ENCODE data around the gene JPH4.

Gene JPH4

GRCh38 chr14:23579739-23580138 is 1.1 kb upstream of the JPH4 start:
- no peaks in the 10 kb centered on the region for H3K9me3 ChIP-seq (ENCODE audit: insufficient read depth, low read length, severe bottlenecking)
- no peak overlapping the region for H3K4me2 ChIP-seq (ENCODE audit: insufficient read depth, low read length)
- H3K27me3 ChIP-seq (ENCODE audit: insufficient read depth, low read length, poor library complexity), result peaks cover 6% of the 10 kb centered on the region
- no peak overlapping the region for H3K4me3 ChIP-seq (ENCODE audit: low read depth in 1 of 2, low read length in 2 of 2)
- no peak overlapping the region for H3K27ac ChIP-seq (ENCODE audit: low read length)
- TF ChIP-seq EZH2 (IDR thresholded peaks at IDR 0.05; ENCODE audit: borderline replicate concordance, low read depth, low read length, severe bottlenecking), result no peak
- TF ChIP-seq, protein P1, sequence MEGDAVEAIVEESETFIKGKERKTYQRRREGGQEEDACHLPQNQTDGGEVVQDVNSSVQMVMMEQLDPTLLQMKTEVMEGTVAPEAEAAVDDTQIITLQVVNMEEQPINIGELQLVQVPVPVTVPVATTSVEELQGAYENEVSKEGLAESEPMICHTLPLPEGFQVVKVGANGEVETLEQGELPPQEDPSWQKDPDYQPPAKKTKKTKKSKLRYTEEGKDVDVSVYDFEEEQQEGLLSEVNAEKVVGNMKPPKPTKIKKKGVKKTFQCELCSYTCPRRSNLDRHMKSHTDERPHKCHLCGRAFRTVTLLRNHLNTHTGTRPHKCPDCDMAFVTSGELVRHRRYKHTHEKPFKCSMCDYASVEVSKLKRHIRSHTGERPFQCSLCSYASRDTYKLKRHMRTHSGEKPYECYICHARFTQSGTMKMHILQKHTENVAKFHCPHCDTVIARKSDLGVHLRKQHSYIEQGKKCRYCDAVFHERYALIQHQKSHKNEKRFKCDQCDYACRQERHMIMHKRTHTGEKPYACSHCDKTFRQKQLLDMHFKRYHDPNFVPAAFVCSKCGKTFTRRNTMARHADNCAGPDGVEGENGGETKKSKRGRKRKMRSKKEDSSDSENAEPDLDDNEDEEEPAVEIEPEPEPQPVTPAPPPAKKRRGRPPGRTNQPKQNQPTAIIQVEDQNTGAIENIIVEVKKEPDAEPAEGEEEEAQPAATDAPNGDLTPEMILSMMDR (IDR thresholded peaks at IDR 0.05; ENCODE audit: borderline replicate concordance, extremely low read depth, low read length, poor library complexity, severe bottlenecking), result no peak
- H3K9ac ChIP-seq (ENCODE audit: low read depth, low read length), result no peak overlapping the region
- no peaks in the 10 kb centered on the region for H3K79me2 ChIP-seq (ENCODE audit: insufficient read depth, low read length)
- H3K4me1 ChIP-seq (ENCODE audit: insufficient read depth, low read length), result no peaks in the 10 kb centered on the region
- no peak for ATAC-seq (ENCODE audit: insufficient read depth, low read depth)
- peak overlapping the region; percentile 26; the same call in 1 of the 2 replicates for H2AFZ ChIP-seq (ENCODE audit: low read depth, low read length)
- H3K36me3 ChIP-seq (ENCODE audit: insufficient read depth, low read length), result no peaks in the 10 kb centered on the region
- no peaks in the 10 kb centered on the region for H4K20me1 ChIP-seq (ENCODE audit: insufficient read depth, low read length)
- DNase-seq, result no peak

- no peak overlapping the region for H3K9ac ChIP-seq (ENCODE audit: low read depth, low read length)
Measured at GRCh38 chr14:23579311-23579630, 681 bp upstream of the JPH4 start.

GRCh38 chr14:23577710-23578392 is 739 bp downstream of the JPH4 start:
- Histone ChIP-seq H3K4me2 (ENCODE audit: insufficient read depth, low read length) (no peak overlapping the region), H3K9me3 (ENCODE audit: insufficient read depth, low read length, severe bottlenecking) (no peaks in the 10 kb centered on the region), H3K27ac (ENCODE audit: low read length) (no peak overlapping the region), H3K79me2 (ENCODE audit: insufficient read depth, low read length) (no peaks in the 10 kb centered on the region), H3K4me3 (ENCODE audit: low read depth in 1 of 2, low read length in 2 of 2) (no peak overlapping the region), H2AFZ (ENCODE audit: low read depth, low read length) (no peak overlapping the region), H3K36me3 (ENCODE audit: insufficient read depth, low read length) (no peaks in the 10 kb centered on the region), H3K4me1 (ENCODE audit: insufficient read depth, low read length) (no peaks in the 10 kb centered on the region), H3K27me3 (ENCODE audit: insufficient read depth, low read length, poor library complexity) (peaks cover 10% of the 10 kb centered on the region), H3K9ac (ENCODE audit: low read depth, low read length) (no peak overlapping the region), H4K20me1 (ENCODE audit: insufficient read depth, low read length) (no peaks in the 10 kb centered on the region)
- DNase-seq, result no peak
- TF ChIP-seq, protein P1 (IDR thresholded peaks at IDR 0.05; ENCODE audit: borderline replicate concordance, extremely low read depth, low read length, poor library complexity, severe bottlenecking), result no peak
- no peak for TF ChIP-seq EZH2 (IDR thresholded peaks at IDR 0.05; ENCODE audit: borderline replicate concordance, low read depth, low read length, severe bottlenecking)
- no peak for ATAC-seq (ENCODE audit: insufficient read depth, low read depth)

More at GRCh38 chr14:23579311-23579630, 681 bp upstream of the JPH4 start:
- ATAC-seq (ENCODE audit: insufficient read depth, low read depth) (no peak), DNase-seq (no peak)
- H3K4me2 ChIP-seq (ENCODE audit: insufficient read depth, low read length), result no peak overlapping the region
- no peaks in the 10 kb centered on the region for H3K36me3 ChIP-seq (ENCODE audit: insufficient read depth, low read length)
- H3K27ac ChIP-seq (ENCODE audit: low read length), result no peak overlapping the region
- H3K4me1 ChIP-seq (ENCODE audit: insufficient read depth, low read length), result no peaks in the 10 kb centered on the region
- H4K20me1 ChIP-seq (ENCODE audit: insufficient read depth, low read length), result no peaks in the 10 kb centered on the region
- H2AFZ ChIP-seq (ENCODE audit: low read depth, low read length), result 0 out of 2 replicates have a peak overlapping the region, but pooled peaks have one; percentile 26
- no peaks in the 10 kb centered on the region for H3K79me2 ChIP-seq (ENCODE audit: insufficient read depth, low read length)
- no peak for TF ChIP-seq EZH2 (IDR thresholded peaks at IDR 0.05; ENCODE audit: borderline replicate concordance, low read depth, low read length, severe bottlenecking)
- no peak overlapping the region for H3K4me3 ChIP-seq (ENCODE audit: low read depth in 1 of 2, low read length in 2 of 2)
- H3K27me3 ChIP-seq (ENCODE audit: insufficient read depth, low read length, poor library complexity), result peaks cover 6% of the 10 kb centered on the region
- H3K9me3 ChIP-seq (ENCODE audit: insufficient read depth, low read length, severe bottlenecking), result no peaks in the 10 kb centered on the region

- no peak for ATAC-seq (ENCODE audit: insufficient read depth, low read depth)
- Histone ChIP-seq H3K27ac (ENCODE audit: low read length) (no peak overlapping the region), H3K79me2 (ENCODE audit: insufficient read depth, low read length) (no peaks in the 10 kb centered on the region), H4K20me1 (ENCODE audit: insufficient read depth, low read length) (no peaks in the 10 kb centered on the region), H3K27me3 (ENCODE audit: insufficient read depth, low read length, poor library complexity) (peaks cover 10% of the 10 kb centered on the region), H3K4me3 (ENCODE audit: low read depth in 1 of 2, low read length in 2 of 2) (no peak overlapping the region), H3K9ac (ENCODE audit: low read depth, low read length) (no peak overlapping the region), H3K4me1 (ENCODE audit: insufficient read depth, low read length) (no peaks in the 10 kb centered on the region), H3K4me2 (ENCODE audit: insufficient read depth, low read length) (no peak overlapping the region), H2AFZ (ENCODE audit: low read depth, low read length) (no peak overlapping the region), H3K36me3 (ENCODE audit: insufficient read depth, low read length) (no peaks in the 10 kb centered on the region), H3K9me3 (ENCODE audit: insufficient read depth, low read length, severe bottlenecking) (no peaks in the 10 kb centered on the region)
- no peak for DNase-seq
- TF ChIP-seq EZH2 (IDR thresholded peaks at IDR 0.05; ENCODE audit: borderline replicate concordance, low read depth, low read length, severe bottlenecking), result no peak
- TF ChIP-seq, protein P1 (IDR thresholded peaks at IDR 0.05; ENCODE audit: borderline replicate concordance, extremely low read depth, low read length, poor library complexity, severe bottlenecking), result no peak
Measured at GRCh38 chr14:23577004-23577681, 1.4 kb downstream of the JPH4 start.
